GM12878 (cell line): ENCODE results near the gene RARA. TPM values are rescaled to one million over a fixed set of nuclear protein-coding genes. Genes with fewer than 3 reads are reported as not detected.

Experiments
- ATAC-seq: fragments of 200-7000 bp; cut with Tn5 transposase; 3 replicates; pipeline ENCODE4 v1.9.1; 2020; ENCODE audit warnings: mild to moderate bottlenecking, moderate library complexity
- BruUV-seq: library from RNA; stranded (reverse); fragments of 400-500 nt; replicated peaks from 2 replicates; lab custom pipeline; 2021; lab: Mats Ljungman, UMichigan
- CTCF ChIA-PET: fragments of 300-600 bp; sonication (Branson Sonifier 250); formaldehyde crosslinking; extraction: SDS; loops from one replicate; lab custom pipeline; 2021; ENCODE audit warnings: inconsistent platforms; lab: Yijun Ruan, JAX
- POLR2A ChIA-PET: fragments of 350-600 bp; formaldehyde crosslinking; extraction: SDS; loops from one replicate; lab custom pipeline; 2021; ENCODE audit warnings: inconsistent platforms; lab: Charles Lee
- RAD21 ChIA-PET: fragments of 300-600 bp; sonication (Branson Sonifier 250); formaldehyde crosslinking; loops from one replicate; lab custom pipeline; 2023; ENCODE audit warnings: antibody characterized with exemption; ENCODE audit not compliant: unreplicated experiment; lab: Charles Lee
- SMC1A ChIA-PET: fragments of 300-600 bp; sonication (Branson Sonifier 250); formaldehyde crosslinking; loops from one replicate; lab custom pipeline; 2023; ENCODE audit not compliant: unreplicated experiment, uncharacterized antibody; lab: Charles Lee
- DNase-seq: peaks from one replicate; pipeline ENCODE4 v3.0.0-alpha.2; 2011; ENCODE audit warnings: low read depth, low spot score
- FAIRE-seq: peaks from 3 replicates; lab custom pipeline; 2011; peaks lifted over from hg19 to GRCh38; lab: Jason Lieb, UNC
- H2AFZ ChIP-seq: 2 replicates; pipeline ENCODE4 v1.6.0; 2011; ENCODE audit warnings: low read depth, low read length, control low read depth; ENCODE audit not compliant: control insufficient read depth
- H3K27ac ChIP-seq: 2 replicates; pipeline ENCODE4 v1.5.1; 2011; ENCODE audit warnings: control low read depth; ENCODE audit not compliant: control insufficient read depth, insufficient read depth
- H3K27me3 ChIP-seq, 2 experiments: replicated peaks in 1 of 2; 2 replicates each; pipeline versions ENCODE4 v1.6.0 to v1.6.1; 2011; ENCODE audit warnings: low read length in 1 of 2; ENCODE audit not compliant: control insufficient read depth in 2 of 2, insufficient read depth in 2 of 2
- H3K36me3 ChIP-seq, 2 experiments: 2 replicates each; pipeline ENCODE4 v1.5.1; 2011; ENCODE audit warnings: low read length in 1 of 2; ENCODE audit not compliant: control insufficient read depth in 2 of 2, insufficient read depth in 2 of 2
- H3K4me1 ChIP-seq: 2 replicates; pipeline ENCODE4 v1.6.1; 2011; ENCODE audit warnings: mild to moderate bottlenecking, low read length, moderate library complexity, mixed read lengths; ENCODE audit not compliant: control insufficient read depth, insufficient read depth
- H3K4me2 ChIP-seq: 2 replicates; pipeline ENCODE4 v1.6.0; 2011; ENCODE audit warnings: control low read depth; ENCODE audit not compliant: control insufficient read depth, insufficient read depth
- H3K4me3 ChIP-seq: fragments of 200-600 bp; sonication (generic); 2 replicates; pipeline ENCODE4 v1.5.1; 2016
- H3K79me2 ChIP-seq: 2 replicates; pipeline ENCODE4 v1.6.0; 2011; ENCODE audit warnings: low read length; ENCODE audit not compliant: control insufficient read depth, insufficient read depth
- H3K9ac ChIP-seq: 2 replicates; pipeline ENCODE4 v1.8.0; 2011; ENCODE audit warnings: low read length, control low read depth, mixed read lengths; ENCODE audit not compliant: control insufficient read depth, insufficient read depth
- H3K9me3 ChIP-seq: replicated peaks from 3 replicates; pipeline ENCODE4 v1.5.1; 2011; ENCODE audit warnings: mild to moderate bottlenecking, low read length; ENCODE audit not compliant: control insufficient read depth, insufficient read depth
- H4K20me1 ChIP-seq: 2 replicates; pipeline ENCODE4 v1.6.0; 2011; ENCODE audit not compliant: control insufficient read depth, insufficient read depth
- EGR1 ChIP-seq, 2 experiments: IDR thresholded peaks; 1 replicate in 1 of 2; 2 replicates in 1 of 2; pipeline ENCODE4 v1.6.1; 2011 to 2012; ENCODE audit warnings: low read depth in 2 of 2, low read length in 2 of 2, borderline replicate concordance in 1 of 2, mild to moderate bottlenecking in 1 of 2, moderate library complexity in 1 of 2
- HSF1 ChIP-seq: fragments of 150-350 bp; IDR thresholded peaks from 2 replicates; pipeline ENCODE4 v1.6.1; 2014; ENCODE audit warnings: mild to moderate bottlenecking, low read depth, low read length
- SMAD1 ChIP-seq: fragments of 450-650 bp; IDR thresholded peaks from 2 replicates; pipeline ENCODE4 v1.6.1; 2018; ENCODE audit warnings: mild to moderate bottlenecking, low read depth; ENCODE audit not compliant: partially characterized antibody
- YY1 ChIP-seq: IDR thresholded peaks from 2 replicates; pipeline ENCODE4 v1.6.1; 2011; ENCODE audit warnings: low read depth, mild to moderate bottlenecking, low read length
- WGBS: methylation state at CpG from one replicate; pipeline ENCODE4 v1.1.6; 2016; ENCODE audit warnings: low lambda C conversion rate; ENCODE audit not compliant: insufficient replicate concordance, insufficient coverage; ENCODE audit errors: missing lambda C conversion rate; 5-methylcytosine and 5-hydroxymethylcytosine counted together
- in situ Hi-C: fragments of 300-500 bp; cut with MboI; formaldehyde crosslinking; loops from 9 replicates; pipeline ENCODE4 v1.14.3; 2018; ENCODE audit warnings: mixed read lengths
- intact Hi-C: fragments of 100-400 bp; cut with micrococcal nuclease; formaldehyde crosslinking; loops from one replicate; pipeline ENCODE4 v1.14.2; 2022; ENCODE audit not compliant: unreplicated experiment
- polyA plus RNA-seq, 11 experiments: library from polyadenylated mRNA; depleted of rRNA in 4 of 11; unstranded in 6 of 11; stranded (reverse) in 5 of 11; fragments of >200 nt; fragmentation: Nextera tagmentation in 4 of 11; fragmentation: Illumina TruSeq in 1 of 11; extraction: Ambion mirVana in 4 of 11; extraction: Trizol in 1 of 11; gene quantifications; 1 replicate in 1 of 11; 2 replicates in 10 of 11; pipeline versions ENCODE4 v1.2.1 to v1.2.3, GENCODE V29; 2011 to 2016; ENCODE audit warnings: inconsistent platforms in 2 of 11, missing spikeins in 2 of 11, low read depth in 1 of 11
- total RNA-seq, 4 experiments: library from RNA; depleted of rRNA in 3 of 4; stranded (reverse); fragments of >200 nt in 3 of 4; fragmentation: Illumina TruSeq in 1 of 4; extraction: Trizol in 1 of 4; gene quantifications; 2 replicates each; pipeline versions ENCODE4 v1.2.1 to v1.2.3, GENCODE V29; 2013 to 2021

RARA gene
- total and polyA plus RNA-seq, 10 of the 15 experiments (the other 5 are each of a cell fraction or from before 2014, with no cell fraction given), result 0.13 to 33.6 (median 13.6) TPM

GRCh38 chr17:40349477-40349894, 40.5 kb downstream of the RARA start:
- 92% methylated on average over 10 of the region's 10 CpGs for WGBS

More at GRCh38 chr17:40349477-40349894, 40.5 kb downstream of the RARA start:
- ChIA-PET POLR2A (no interaction called here), SMC1A (no interaction called here), RAD21 (no interaction called here), CTCF (interaction anchor here (0.6 to 1.2 kb wide), 2 partner anchors 9 to 81 kb away, joined by 3 to 4 read pairs; no protein-coding TSS in a partner anchor)
- Histone ChIP-seq H3K9ac (no peak overlapping the region), H3K9me3 (no peaks in the 10 kb centered on the region), H3K36me3 (peaks cover 15 to 45% of the 10 kb centered on the region in 2 experiments), H3K27me3 (no peaks in the 10 kb centered on the region), H4K20me1 (no peaks in the 10 kb centered on the region), H3K27ac (no peak overlapping the region), H3K4me3 (no peak overlapping the region), H3K79me2 (peaks cover 23% of the 10 kb centered on the region), H3K4me1 (peaks cover 29% of the 10 kb centered on the region), H2AFZ (no peak overlapping the region), H3K4me2 (no peak overlapping the region)
- intact Hi-C loops (no loop called here), in situ Hi-C loops (no loop called here)
- FAIRE-seq (no peak), DNase-seq (no peak), ATAC-seq (no peak)
- no peak for TF ChIP-seq SMAD1
- TF ChIP-seq EGR1 (IDR thresholded peaks at IDR 0.05; ENCODE audit: borderline replicate concordance in 1 of 2, low read depth in 2 of 2, low read length in 2 of 2), result no peak
- TF ChIP-seq YY1, result no peak
- TF ChIP-seq HSF1, result no peak
- no TSS peak for BruUV-seq
